Measurements from ENCODE around the gene MIF.

MIF gene

DNA sequence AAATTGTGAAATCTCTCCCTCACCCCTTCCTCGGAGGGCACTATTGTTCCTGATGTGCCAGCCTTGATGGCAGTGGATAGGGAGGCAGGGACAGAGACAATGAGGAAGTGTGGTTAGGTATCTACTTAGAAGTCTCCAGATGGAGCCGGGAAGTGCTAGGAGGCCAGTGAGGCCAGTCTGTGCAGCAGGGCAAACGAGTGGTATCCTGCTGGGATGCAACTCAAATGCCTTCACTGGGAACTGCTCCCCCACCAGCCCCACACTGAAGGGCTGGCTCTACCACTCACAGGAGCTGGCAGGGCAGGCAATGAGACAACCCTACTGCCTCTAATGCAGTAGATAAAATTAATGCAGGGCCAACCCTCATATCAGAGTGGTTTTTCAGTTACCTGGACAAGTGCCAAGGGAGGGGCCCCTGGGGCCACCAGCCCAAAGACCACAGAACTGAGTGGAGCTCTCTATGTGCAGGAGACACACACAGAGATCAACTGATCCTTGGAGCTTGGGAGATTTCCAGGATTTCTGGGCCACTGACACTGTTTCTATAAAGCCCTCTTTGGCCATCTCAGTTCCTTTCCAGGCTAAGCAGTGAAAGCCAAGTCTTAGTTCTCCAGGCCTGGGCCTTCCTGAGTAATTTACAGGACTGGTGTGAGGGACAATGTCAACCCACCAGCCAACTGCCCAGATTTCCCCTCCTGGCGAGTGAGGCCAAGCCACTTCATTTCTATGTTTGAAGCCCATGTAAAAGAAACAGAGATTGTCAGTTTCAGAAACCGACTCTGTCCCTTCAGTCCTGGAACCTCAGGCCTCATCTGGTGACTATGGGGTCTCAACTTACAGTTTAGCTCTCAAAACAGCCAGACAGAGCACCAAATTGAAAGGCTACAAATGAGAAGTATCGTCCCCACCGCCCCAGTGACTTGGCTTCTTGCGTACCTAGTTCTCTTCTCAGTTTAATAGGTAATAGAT is 4.1 kb downstream of the MIF start:
- peak; percentile 48; the same call in 1 of the 2 replicates for TF ChIP-seq POLR2AphosphoS5 (IDR thresholded peaks at IDR 0.05; ENCODE audit: low read depth, low read length)
- TF ChIP-seq SIN3A (IDR thresholded peaks at IDR 0.05; ENCODE audit: borderline replicate concordance, insufficient read depth, low read length) = no peak

DNA sequence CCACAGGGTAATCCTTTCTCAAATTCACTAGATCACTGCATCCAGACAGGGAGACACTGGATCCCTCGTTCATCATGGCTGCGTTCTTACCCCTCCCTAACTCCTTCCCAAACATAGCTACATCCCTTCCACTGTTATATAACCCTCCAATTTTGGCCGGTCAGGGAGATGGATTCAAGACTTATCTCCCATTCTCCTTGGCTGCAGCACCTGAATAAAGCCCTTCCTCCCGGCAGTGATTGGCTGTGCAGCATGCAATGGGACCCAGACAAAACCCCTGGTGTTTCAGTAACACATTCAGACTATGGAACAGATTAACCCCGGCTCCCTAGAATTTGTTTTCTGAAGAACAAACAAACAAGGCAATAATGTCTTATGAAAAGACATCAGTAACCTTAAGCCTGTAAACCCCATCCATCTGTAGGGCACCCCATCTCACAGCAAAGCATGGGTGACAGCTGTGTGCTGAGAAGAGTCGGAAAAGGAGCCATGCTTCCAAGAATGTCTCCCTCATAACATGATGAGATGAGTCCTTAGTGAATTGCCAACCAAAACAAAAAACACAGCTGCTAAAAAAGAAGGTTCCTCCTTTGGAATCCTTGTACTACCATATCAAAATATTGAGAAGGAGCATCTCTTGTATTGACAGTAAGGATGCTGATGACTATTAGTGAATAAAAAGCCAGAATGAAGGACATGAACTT is 5.0 kb downstream of the MIF start:
- TF ChIP-seq POLR2AphosphoS5 (IDR thresholded peaks at IDR 0.05; ENCODE audit: low read depth, low read length) (no peak), SIN3A (IDR thresholded peaks at IDR 0.05; ENCODE audit: borderline replicate concordance, insufficient read depth, low read length) (no peak), FOXP2 (optimal IDR thresholded peaks at IDR 0.05; ENCODE audit: borderline replicate concordance, extremely low read depth, extremely low read length, insufficient read depth) (no peak), TAF1 (IDR thresholded peaks at IDR 0.05; ENCODE audit: borderline replicate concordance, insufficient read depth, low read length) (no peak)
- TF ChIP-seq, protein P1, sequence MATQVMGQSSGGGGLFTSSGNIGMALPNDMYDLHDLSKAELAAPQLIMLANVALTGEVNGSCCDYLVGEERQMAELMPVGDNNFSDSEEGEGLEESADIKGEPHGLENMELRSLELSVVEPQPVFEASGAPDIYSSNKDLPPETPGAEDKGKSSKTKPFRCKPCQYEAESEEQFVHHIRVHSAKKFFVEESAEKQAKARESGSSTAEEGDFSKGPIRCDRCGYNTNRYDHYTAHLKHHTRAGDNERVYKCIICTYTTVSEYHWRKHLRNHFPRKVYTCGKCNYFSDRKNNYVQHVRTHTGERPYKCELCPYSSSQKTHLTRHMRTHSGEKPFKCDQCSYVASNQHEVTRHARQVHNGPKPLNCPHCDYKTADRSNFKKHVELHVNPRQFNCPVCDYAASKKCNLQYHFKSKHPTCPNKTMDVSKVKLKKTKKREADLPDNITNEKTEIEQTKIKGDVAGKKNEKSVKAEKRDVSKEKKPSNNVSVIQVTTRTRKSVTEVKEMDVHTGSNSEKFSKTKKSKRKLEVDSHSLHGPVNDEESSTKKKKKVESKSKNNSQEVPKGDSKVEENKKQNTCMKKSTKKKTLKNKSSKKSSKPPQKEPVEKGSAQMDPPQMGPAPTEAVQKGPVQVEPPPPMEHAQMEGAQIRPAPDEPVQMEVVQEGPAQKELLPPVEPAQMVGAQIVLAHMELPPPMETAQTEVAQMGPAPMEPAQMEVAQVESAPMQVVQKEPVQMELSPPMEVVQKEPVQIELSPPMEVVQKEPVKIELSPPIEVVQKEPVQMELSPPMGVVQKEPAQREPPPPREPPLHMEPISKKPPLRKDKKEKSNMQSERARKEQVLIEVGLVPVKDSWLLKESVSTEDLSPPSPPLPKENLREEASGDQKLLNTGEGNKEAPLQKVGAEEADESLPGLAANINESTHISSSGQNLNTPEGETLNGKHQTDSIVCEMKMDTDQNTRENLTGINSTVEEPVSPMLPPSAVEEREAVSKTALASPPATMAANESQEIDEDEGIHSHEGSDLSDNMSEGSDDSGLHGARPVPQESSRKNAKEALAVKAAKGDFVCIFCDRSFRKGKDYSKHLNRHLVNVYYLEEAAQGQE (IDR thresholded peaks at IDR 0.05; ENCODE audit: insufficient read depth in 1 of 2, low read depth in 2 of 2, low read length in 2 of 2) = no peak

DNA sequence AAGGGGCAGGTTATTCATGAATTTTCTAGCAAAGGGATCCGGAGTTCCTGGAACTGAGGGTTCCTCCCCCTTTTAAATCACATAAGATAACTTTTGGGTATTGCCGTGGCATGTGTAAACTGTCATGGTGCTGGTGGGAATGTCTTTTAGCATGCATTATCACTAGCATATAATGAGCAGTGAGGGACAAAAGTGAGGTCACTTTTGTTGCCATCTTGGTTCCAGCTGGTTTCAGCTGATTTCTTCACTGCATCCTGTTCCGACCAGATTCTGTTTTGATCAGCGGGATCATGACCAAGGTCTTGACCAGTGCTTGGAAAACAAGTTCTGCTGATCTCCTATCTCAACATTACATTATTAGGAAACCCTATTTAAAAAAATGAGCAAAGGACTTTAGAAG is 7.4 kb downstream of the MIF start:
- no peak for TF ChIP-seq SIN3A (IDR thresholded peaks at IDR 0.05; ENCODE audit: borderline replicate concordance, insufficient read depth, low read length)
- TF ChIP-seq, protein P1 (IDR thresholded peaks at IDR 0.05; ENCODE audit: insufficient read depth in 1 of 2, low read depth in 2 of 2, low read length in 2 of 2) = no peak
- TF ChIP-seq FOXP2 (optimal IDR thresholded peaks at IDR 0.05; ENCODE audit: borderline replicate concordance, extremely low read depth, extremely low read length, insufficient read depth) = no peak
- no peak for TF ChIP-seq TAF1 (IDR thresholded peaks at IDR 0.05; ENCODE audit: borderline replicate concordance, insufficient read depth, low read length)
- no peak for TF ChIP-seq POLR2AphosphoS5 (IDR thresholded peaks at IDR 0.05; ENCODE audit: low read depth, low read length)

DNA sequence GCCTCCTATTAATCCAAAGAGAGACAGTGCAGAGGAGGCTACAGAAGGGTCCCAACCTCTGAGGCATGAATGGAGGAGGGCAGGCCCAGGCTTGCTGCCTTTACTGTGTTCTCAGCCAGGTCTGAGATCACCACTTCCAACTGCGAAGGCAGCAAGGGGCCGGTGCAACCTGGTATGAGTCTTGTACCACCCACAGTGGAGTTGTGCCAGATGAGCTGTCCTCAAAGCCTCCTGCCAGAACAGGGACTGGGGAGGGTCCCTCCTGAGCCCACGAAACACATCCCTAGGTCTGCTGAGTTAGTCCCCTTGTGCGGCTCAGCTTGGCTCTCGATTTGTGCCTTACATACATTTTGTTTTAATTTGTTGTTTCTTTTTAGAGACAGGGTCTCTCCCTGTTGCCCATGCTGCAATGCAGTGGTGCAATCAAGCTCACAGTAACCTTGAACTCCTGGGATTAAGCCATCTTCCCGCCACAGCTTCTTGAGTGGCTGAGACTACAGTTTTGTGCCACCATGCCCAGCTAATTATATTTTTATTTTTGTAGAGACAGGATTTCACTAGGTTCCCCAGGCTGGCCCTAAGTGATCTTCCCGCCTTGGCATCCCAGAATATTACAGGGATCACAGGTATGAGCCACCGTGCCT is 9.3 kb downstream of the MIF start:
- no peak for TF ChIP-seq POLR2AphosphoS5 (IDR thresholded peaks at IDR 0.05; ENCODE audit: low read depth, low read length)
- TF ChIP-seq TAF1 (IDR thresholded peaks at IDR 0.05; ENCODE audit: borderline replicate concordance, insufficient read depth, low read length) = no peak
- no peak for TF ChIP-seq FOXP2 (optimal IDR thresholded peaks at IDR 0.05; ENCODE audit: borderline replicate concordance, extremely low read depth, extremely low read length, insufficient read depth)
- TF ChIP-seq, protein P1 (IDR thresholded peaks at IDR 0.05; ENCODE audit: insufficient read depth in 1 of 2, low read depth in 2 of 2, low read length in 2 of 2) = no peak
- TF ChIP-seq SIN3A (IDR thresholded peaks at IDR 0.05; ENCODE audit: borderline replicate concordance, insufficient read depth, low read length) = no peak

DNA sequence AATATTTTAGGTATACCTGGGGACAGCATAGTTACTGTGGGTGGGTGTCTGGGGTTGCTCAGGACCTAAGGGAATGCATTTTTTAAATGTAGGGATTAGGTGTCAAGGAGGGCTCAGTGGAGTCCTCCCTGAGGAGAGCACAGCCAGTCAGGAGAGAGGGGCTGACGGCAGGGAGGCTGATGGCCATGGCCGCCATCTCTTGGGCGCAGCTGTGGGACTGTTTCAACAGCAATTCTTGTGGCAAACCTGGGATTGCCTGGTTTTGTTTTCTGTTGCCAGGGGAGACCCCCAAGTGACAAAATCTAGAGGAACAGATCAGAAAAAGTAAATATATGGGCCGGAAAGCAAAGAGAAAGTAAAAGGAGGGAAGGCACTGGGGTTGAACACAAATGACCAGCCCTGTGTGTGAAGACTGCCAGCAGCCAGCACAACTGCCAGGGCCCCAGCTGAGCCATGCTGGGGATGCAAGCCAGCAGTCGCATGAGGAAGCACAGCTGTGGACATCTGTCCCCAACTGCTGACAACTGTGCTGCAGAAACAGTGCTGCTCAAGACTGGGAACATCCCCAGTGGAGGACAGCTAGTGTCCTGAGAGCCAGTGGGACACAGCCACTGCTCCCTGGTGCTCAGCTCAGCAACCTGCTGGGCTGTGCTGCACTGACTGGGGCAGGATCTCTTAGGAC is 10.5 kb downstream of the MIF start:
- TF ChIP-seq POLR2AphosphoS5 (IDR thresholded peaks at IDR 0.05; ENCODE audit: low read depth, low read length) = no peak
- TF ChIP-seq, protein P1 (IDR thresholded peaks at IDR 0.05; ENCODE audit: insufficient read depth in 1 of 2, low read depth in 2 of 2, low read length in 2 of 2) = no peak
- no peak for TF ChIP-seq FOXP2 (optimal IDR thresholded peaks at IDR 0.05; ENCODE audit: borderline replicate concordance, extremely low read depth, extremely low read length, insufficient read depth)
- TF ChIP-seq TAF1 (IDR thresholded peaks at IDR 0.05; ENCODE audit: borderline replicate concordance, insufficient read depth, low read length) = no peak
- TF ChIP-seq SIN3A (IDR thresholded peaks at IDR 0.05; ENCODE audit: borderline replicate concordance, insufficient read depth, low read length) = no peak
